Thyroid gland (tissue), 4 donors: ENCODE results near the gene TNFRSF17. TPM values are rescaled to one million over a fixed set of nuclear protein-coding genes. Genes with fewer than 3 reads are reported as not detected.
"Not testable (repeated sequence)": the region's sequence is repeated elsewhere in the genome, so short reads cannot be mapped to it uniquely, and the experiment has no call there.

ENCODE experiments used
- DNase-seq, 2 donors: peaks; one replicate each; pipeline ENCODE4 v3.0.0-alpha.2; 2019
- H3K27ac ChIP-seq, 3 donors: fragments of 200-600 bp; sonication (generic); 1 replicate in 2 of 3; 2 replicates in 1 of 3; pipeline ENCODE4 v1.5.1; 2016 to 2019; ENCODE audit warnings: mild to moderate bottlenecking in 1 of 3, moderate library complexity in 1 of 3
- H3K27me3 ChIP-seq: fragments of 200-600 bp; sonication (generic); one replicate; pipeline ENCODE4 v1.5.1; 2019
- H3K36me3 ChIP-seq, 2 donors: fragments of 200-600 bp; sonication (generic); one replicate each; pipeline ENCODE4 v1.5.1; 2016 to 2019
- H3K4me1 ChIP-seq, 2 donors: fragments of 200-600 bp; sonication (generic); one replicate each; pipeline ENCODE4 v1.5.1; 2017 to 2019
- H3K4me3 ChIP-seq, 3 donors: fragments of 200-600 bp; sonication (generic); replicated peaks in 1 of 3; 1 replicate in 2 of 3; 2 replicates in 1 of 3; pipeline ENCODE4 v1.5.1; 2016; ENCODE audit warnings: mild to moderate bottlenecking in 1 of 3
- H3K9me3 ChIP-seq: fragments of 200-600 bp; sonication (generic); one replicate; pipeline ENCODE4 v1.5.1; 2017
- CTCF ChIP-seq, 6 experiments: fragments of 200-600 bp in 3 of 6; fragments of 450-650 bp in 3 of 6; sonication (generic) in 3 of 6; IDR thresholded peaks; one replicate each; pipeline ENCODE4 v1.5.1; 2016 to 2019; ENCODE audit warnings: antibody characterized with exemption in 6 of 6, mild to moderate bottlenecking in 2 of 6, inconsistent platforms in 1 of 6, moderate library complexity in 1 of 6
- POLR2A ChIP-seq, 2 donors: fragments of 450-650 bp; IDR thresholded peaks; one replicate each; pipeline ENCODE4 v1.6.1; 2017; ENCODE audit warnings: antibody characterized with exemption in 2 of 2, mild to moderate bottlenecking in 2 of 2, moderate library complexity in 1 of 2
- WGBS, 2 donors: methylation state at CpG; one replicate each; pipeline ENCODE4 v1.1.5; 2017; 5-methylcytosine and 5-hydroxymethylcytosine counted together
- intact Hi-C: fragments of 100-400 bp; cut with DNase I; formaldehyde crosslinking; loops from one replicate; pipeline ENCODE4 v1.15.1; 2023
- total RNA-seq, 4 donors: library from RNA; depleted of rRNA; stranded (reverse); fragments of >200 nt; gene quantifications; one replicate each; pipeline ENCODE4 v1.2.3, GENCODE V29; 2016

TNFRSF17 gene
- total RNA-seq, 4 donors from 2014 or later: 0.67 TPM; not detected in 3

- Histone ChIP-seq H3K27me3 (no peaks in the 10 kb centered on the region), H3K9me3 (no peaks in the 10 kb centered on the region), H3K4me3 (no peak overlapping the region), H3K36me3 (no peaks in the 10 kb centered on the region), H3K27ac (no peak overlapping the region), H3K4me1 (peaks cover 5 to 10% of the 10 kb centered on the region in 2 donors)
- WGBS, 2 donors: 86 to 90% methylated on average over 3 of the region's 3 CpGs
- intact Hi-C loops: no loop called here
- TF ChIP-seq CTCF (IDR thresholded peaks at IDR 0.05) (no peak), POLR2A (IDR thresholded peaks at IDR 0.05) (no peak)
- DNase-seq: no peak
Observed at GRCh38 chr16:11946433-11946832, 18.6 kb upstream of the TNFRSF17 start.

- Histone ChIP-seq H3K27ac (no peak overlapping the region), H3K4me3 (no peak overlapping the region), H3K9me3 (no peaks in the 10 kb centered on the region), H3K27me3 (no peaks in the 10 kb centered on the region), H3K36me3 (no peaks in the 10 kb centered on the region), H3K4me1 (peaks cover 5 to 15% of the 10 kb centered on the region in 2 donors)
- WGBS, 2 donors: 87 to 91% methylated on average over 5 of the region's 5 CpGs
- DNase-seq: no peak
- TF ChIP-seq POLR2A (IDR thresholded peaks at IDR 0.05): no peak
- intact Hi-C loops: no loop called here
Observed at GRCh38 chr16:11948819-11949218, 16.2 kb upstream of the TNFRSF17 start.

GRCh38 chr16:11949527-11949926, 15.5 kb upstream of the TNFRSF17 start:
- Histone ChIP-seq H3K9me3 (no peaks in the 10 kb centered on the region), H3K4me3 (no peak overlapping the region), H3K27me3 (no peaks in the 10 kb centered on the region), H3K27ac (peak overlapping the region in 1 of 3 donors; percentile 7), H3K36me3 (no peaks in the 10 kb centered on the region), H3K4me1 (peaks cover 5 to 15% of the 10 kb centered on the region in 2 donors)
- TF ChIP-seq CTCF (IDR thresholded peaks at IDR 0.05) (peak in 4 of 6 experiments; percentile 53 to 75 (median 62)), POLR2A (IDR thresholded peaks at IDR 0.05) (no peak)
- peak; percentile 67 to 68 for DNase-seq
- 10 to 17% methylated on average over 4 of the region's 4 CpGs for WGBS, 2 donors
- intact Hi-C loops: no loop called here

DNA sequence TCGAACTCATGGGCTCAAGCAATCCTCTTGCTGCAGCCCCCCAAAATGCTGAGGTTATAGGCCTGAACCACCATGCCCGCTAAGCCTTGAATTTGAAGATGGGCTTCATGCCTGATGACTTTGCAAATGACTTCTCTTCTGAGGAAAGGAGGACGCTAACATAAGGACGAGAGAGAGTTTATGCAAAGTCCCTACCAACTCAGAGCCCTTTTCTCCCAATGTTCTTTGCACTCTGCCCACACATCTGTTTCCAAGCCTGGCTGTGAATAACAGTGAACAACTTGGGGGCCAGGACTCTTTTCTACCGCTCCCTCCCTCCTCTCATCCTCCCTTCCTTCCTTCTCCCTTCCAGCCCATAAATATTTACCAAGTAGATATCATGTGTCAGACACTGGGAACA, 14.6 kb upstream of the TNFRSF17 start:
- TF ChIP-seq CTCF (IDR thresholded peaks at IDR 0.05) (no peak), POLR2A (IDR thresholded peaks at IDR 0.05) (no peak)
- H3K27ac ChIP-seq: no peak overlapping the region
- H3K27me3 ChIP-seq: no peaks in the 10 kb centered on the region
- 88 to 93% methylated on average over 5 of the region's 5 CpGs for WGBS, 2 donors
- no peak overlapping the region for H3K4me3 ChIP-seq
- no peaks in the 10 kb centered on the region for H3K9me3 ChIP-seq
- intact Hi-C loops: loop anchor here (5.0 kb wide), 1 partner anchor 112 kb away; no protein-coding TSS in a partner anchor
- DNase-seq: no peak
- H3K4me1 ChIP-seq: peaks cover 5 to 14% of the 10 kb centered on the region in 2 donors
- H3K36me3 ChIP-seq: no peaks in the 10 kb centered on the region

GRCh38 chr16:11953576-11953975, 11.4 kb upstream of the TNFRSF17 start:
- peaks cover 11 to 16% of the 10 kb centered on the region in 2 donors for H3K4me1 ChIP-seq
- WGBS, 2 donors: 75 to 78% methylated on average over 8 of the region's 8 CpGs
- H3K36me3 ChIP-seq, H3K27me3 ChIP-seq, H3K27ac ChIP-seq, DNase-seq, H3K4me3 ChIP-seq, H3K9me3 ChIP-seq: not testable (repeated sequence)
- intact Hi-C loops: loop anchor here (5.0 kb wide), 1 partner anchor 109 kb away; no protein-coding TSS in a partner anchor

DNA sequence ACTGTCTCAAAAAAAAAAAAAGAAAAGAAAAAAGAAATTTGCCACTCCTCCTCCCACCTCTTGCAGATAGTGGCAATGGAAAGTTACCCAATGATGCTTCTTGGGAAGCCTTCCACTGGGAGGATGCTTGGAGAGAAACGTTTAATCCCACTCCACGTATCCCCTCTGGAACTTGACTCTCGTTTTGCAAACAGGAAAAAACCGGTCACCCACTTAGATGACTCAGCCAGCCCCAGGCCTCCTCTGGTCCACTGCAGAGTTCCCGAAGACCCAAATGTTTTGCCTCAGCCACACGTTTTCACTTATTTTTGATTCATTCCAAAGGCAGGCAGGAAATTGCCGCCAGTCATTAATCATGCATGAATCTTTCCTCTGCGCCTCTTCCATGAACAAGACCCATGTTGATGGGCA, 9.3 kb upstream of the TNFRSF17 start:
- TF ChIP-seq CTCF (IDR thresholded peaks at IDR 0.05) (no peak), POLR2A (IDR thresholded peaks at IDR 0.05) (no peak)
- no peak for DNase-seq
- Histone ChIP-seq H3K4me1 (peaks cover 10 to 14% of the 10 kb centered on the region in 2 donors), H3K9me3 (no peaks in the 10 kb centered on the region), H3K27me3 (no peaks in the 10 kb centered on the region), H3K27ac (peak overlapping the region in 1 of 3 donors; percentile 11), H3K4me3 (no peak overlapping the region), H3K36me3 (no peaks in the 10 kb centered on the region)
- WGBS, 2 donors: 51 to 55% methylated on average over 8 of the region's 8 CpGs
- intact Hi-C loops: no loop called here
